ENCODE data around the gene SEMA6B. TPM values are rescaled to one million over a fixed set of nuclear protein-coding genes. Genes with fewer than 3 reads are reported as not detected.

The SEMA6B gene
- total and polyA plus RNA-seq, 2 of the 8 experiments (the other 6 are each of a cell fraction or from before 2014, with no cell fraction given), result 31.3 to 54.4 TPM

- TF ChIP-seq RBBP5 (IDR thresholded peaks at IDR 0.05; ENCODE audit: borderline replicate concordance, low read depth, low read length) (no peak), ATF2 (IDR thresholded peaks at IDR 0.05; ENCODE audit: low read length) (no peak), KDM5A (IDR thresholded peaks at IDR 0.05; ENCODE audit: low read length) (no peak), POLR2A (IDR thresholded peaks at IDR 0.05; ENCODE audit: control extremely low read depth in 1 of 2, low read depth in 2 of 2, low read length in 2 of 2) (0 out of 3 replicates have a peak, but pooled peaks of 1 of the 2 experiments have one; percentile 11), RFX5 (IDR thresholded peaks at IDR 0.05; ENCODE audit: borderline replicate concordance, low read depth, low read length) (no peak), MAFK (IDR thresholded peaks at IDR 0.05; ENCODE audit: low read depth, low read length) (no peak), USF2 (IDR thresholded peaks at IDR 0.05; ENCODE audit: low read length) (no peak), CEBPB (IDR thresholded peaks at IDR 0.05; ENCODE audit: low read depth, low read length) (no peak), SP1 (IDR thresholded peaks at IDR 0.05; ENCODE audit: low read depth, low read length) (peak; percentile 90), JUND (IDR thresholded peaks at IDR 0.05; ENCODE audit: low read length) (no peak), BCL11A (IDR thresholded peaks at IDR 0.05; ENCODE audit: low read depth in 2 of 2, low read length in 2 of 2) (no peak), NRF1 (IDR thresholded peaks at IDR 0.05; ENCODE audit: low read depth, low read length) (no peak), BRCA1 (IDR thresholded peaks at IDR 0.05; ENCODE audit: low read depth, low read length) (no peak), EZH2 (IDR thresholded peaks at IDR 0.05; ENCODE audit: low read depth, low read length, severe bottlenecking) (no peak), KDM4A (IDR thresholded peaks at IDR 0.05; ENCODE audit: low read depth, low read length, severe bottlenecking) (peak; percentile 13), EGR1 (IDR thresholded peaks at IDR 0.05; ENCODE audit: borderline replicate concordance, low read depth, low read length) (peak; percentile 63; the same call in 1 of the 2 replicates), MAX (IDR thresholded peaks at IDR 0.05) (peak; percentile 27; the same call in 1 of the 2 replicates), EP300 (IDR thresholded peaks at IDR 0.05; ENCODE audit: borderline replicate concordance in 1 of 2, low read depth in 2 of 2, low read length in 2 of 2) (no peak), E2F6 (IDR thresholded peaks at IDR 0.05) (no peak), GTF2F1 (IDR thresholded peaks at IDR 0.05; ENCODE audit: borderline replicate concordance, low read depth, low read length) (no peak)
These were observed 24.6 kb upstream of the SEMA6B start (continued) for GRCh38 chr19:4583961-4584669.

Data from H1 (cell line).